ENCODE measurements around the gene ZAR1L.

GRCh38 chr13:32254916-32255723 is 60.0 kb downstream of the ZAR1L start:
- no peak for TF ChIP-seq CTCF (IDR thresholded peaks at IDR 0.05)
- no peak for TF ChIP-seq EP300 (IDR thresholded peaks at IDR 0.05; ENCODE audit: low read depth)

All from transverse colon (tissue), 3 donors.